SK-N-MC (cell line): ENCODE results near the gene CHST10.

Source experiments
- EZH2 ChIP-seq: fragments of 200-600 bp; sonication (generic); IDR thresholded peaks from one replicate; pipeline ENCODE4 v1.6.1; 2017; ENCODE audit warnings: antibody characterized with exemption
- FOXP2 ChIP-seq: optimal IDR thresholded peaks from 2 replicates; pipeline ENCODE3; 2011; ENCODE audit warnings: mild to moderate bottlenecking, moderate library complexity; ENCODE audit not compliant: insufficient read depth; ENCODE audit errors: extremely low read length, control extremely low read depth
- POLR2AphosphoS5 ChIP-seq: IDR thresholded peaks from 2 replicates; pipeline ENCODE4 v1.6.1; 2012; ENCODE audit warnings: mild to moderate bottlenecking, low read depth, low read length, borderline replicate concordance

- TF ChIP-seq POLR2AphosphoS5 (no peak), EZH2 (no peak), FOXP2 (no peak)
Observed at GRCh38 chr2:100358554-100358953, 58.9 kb downstream of the CHST10 start.
